ENCODE measurements around the gene NCSTN. TPM values are rescaled to one million over a fixed set of nuclear protein-coding genes. Genes with fewer than 3 reads are reported as not detected.

The NCSTN gene
- total RNA-seq, 1 donor from 2014 or later, result 44.8 TPM

- Mint-ChIP-seq H3K36me3 (peaks cover 22% of the 10 kb centered on the region), H3K27ac (peak overlapping the region; percentile 78), H3K4me1 (peaks cover 70% of the 10 kb centered on the region), H3K4me3 (peak overlapping the region; percentile 97), H3K27me3 (ENCODE audit: insufficient read depth, low read depth) (no peaks in the 10 kb centered on the region), H3K9me3 (no peaks in the 10 kb centered on the region)
- H2AFZ ChIP-seq (replicated peaks), result no peak overlapping the region
- no peak overlapping the region for H3K27ac ChIP-seq
- H3K4me2 ChIP-seq, result peak overlapping the region; percentile 98
- H3K4me3 ChIP-seq, result peak overlapping the region; percentile 100
- H3K27me3 ChIP-seq, result no peaks in the 10 kb centered on the region
- H4K20me1 ChIP-seq (ENCODE audit: low read depth), result peaks cover 51% of the 10 kb centered on the region
- no peaks in the 10 kb centered on the region for H3K36me3 ChIP-seq
- H3K9me3 ChIP-seq (ENCODE audit: low read depth), result no peaks in the 10 kb centered on the region
- TF ChIP-seq EZH2 (IDR thresholded peaks at IDR 0.05) (no peak), CTCF (IDR thresholded peaks at IDR 0.05) (no peak), EZH2phosphoT487 (IDR thresholded peaks at IDR 0.05) (no peak)
- peaks cover 71% of the 10 kb centered on the region for H3K4me1 ChIP-seq
- peak overlapping the region; percentile 92 for H3K9ac ChIP-seq
- DNase-seq (ENCODE audit: low spot score), result no peak
- H3F3A ChIP-seq (ENCODE audit: low read depth), result peaks cover 15% of the 10 kb centered on the region
- peaks cover 61% of the 10 kb centered on the region for H3K79me2 ChIP-seq (ENCODE audit: low read depth)
Measured at GRCh38 chr1:160401487-160401805, 58.3 kb downstream of the NCSTN start.

GRCh38 chr1:160402001-160402795 is 59.0 kb downstream of the NCSTN start:
- Histone ChIP-seq H3K9me3 (ENCODE audit: low read depth) (no peaks in the 10 kb centered on the region), H3K27ac (no peak overlapping the region), H3K27me3 (no peaks in the 10 kb centered on the region), H3K4me2 (peak overlapping the region; percentile 98), H3F3A (ENCODE audit: low read depth) (peaks cover 15% of the 10 kb centered on the region), H3K36me3 (no peaks in the 10 kb centered on the region), H3K79me2 (ENCODE audit: low read depth) (peaks cover 68% of the 10 kb centered on the region), H2AFZ (replicated peaks) (no peak overlapping the region), H3K4me1 (peaks cover 72% of the 10 kb centered on the region), H4K20me1 (ENCODE audit: low read depth) (peaks cover 56% of the 10 kb centered on the region), H3K9ac (peak overlapping the region; percentile 92), H3K4me3 (peak overlapping the region; percentile 100)
- no peaks in the 10 kb centered on the region for H3K9me3 Mint-ChIP-seq
- H3K4me1 Mint-ChIP-seq, result peaks cover 78% of the 10 kb centered on the region
- H3K4me3 Mint-ChIP-seq, result peak overlapping the region; percentile 97
- no peaks in the 10 kb centered on the region for H3K27me3 Mint-ChIP-seq (ENCODE audit: insufficient read depth, low read depth)
- peak overlapping the region; percentile 79 for H3K27ac Mint-ChIP-seq
- TF ChIP-seq EZH2 (IDR thresholded peaks at IDR 0.05), result no peak
- TF ChIP-seq EZH2phosphoT487 (IDR thresholded peaks at IDR 0.05), result no peak
- no peak for TF ChIP-seq CTCF (IDR thresholded peaks at IDR 0.05)
- peaks cover 26% of the 10 kb centered on the region for H3K36me3 Mint-ChIP-seq
- no peak for DNase-seq (ENCODE audit: low spot score)

GRCh38 chr1:160403244-160403643 is 60.1 kb downstream of the NCSTN start:
- no peaks in the 10 kb centered on the region for H3K27me3 ChIP-seq
- H3K27ac ChIP-seq, result no peak overlapping the region
- H3K4me1 ChIP-seq, result peaks cover 75% of the 10 kb centered on the region
- no peak overlapping the region for H2AFZ ChIP-seq (replicated peaks)
- peaks cover 79% of the 10 kb centered on the region for H3K79me2 ChIP-seq (ENCODE audit: low read depth)
- Mint-ChIP-seq H3K4me1 (peaks cover 83% of the 10 kb centered on the region), H3K9me3 (no peaks in the 10 kb centered on the region), H3K27me3 (ENCODE audit: insufficient read depth, low read depth) (no peaks in the 10 kb centered on the region), H3K27ac (no peak overlapping the region), H3K4me3 (peak overlapping the region; percentile 97), H3K36me3 (peaks cover 31% of the 10 kb centered on the region)
- TF ChIP-seq CTCF (IDR thresholded peaks at IDR 0.05) (no peak), EZH2 (IDR thresholded peaks at IDR 0.05) (no peak), EZH2phosphoT487 (IDR thresholded peaks at IDR 0.05) (no peak)
- no peak overlapping the region for H3K9ac ChIP-seq
- peaks cover 57% of the 10 kb centered on the region for H4K20me1 ChIP-seq (ENCODE audit: low read depth)
- no peaks in the 10 kb centered on the region for H3K36me3 ChIP-seq
- no peak for DNase-seq (ENCODE audit: low spot score)
- peaks cover 15% of the 10 kb centered on the region for H3F3A ChIP-seq (ENCODE audit: low read depth)
- peak overlapping the region; percentile 98 for H3K4me2 ChIP-seq
- H3K9me3 ChIP-seq (ENCODE audit: low read depth), result no peaks in the 10 kb centered on the region
- H3K4me3 ChIP-seq, result peak overlapping the region; percentile 100

Measured in neural progenitor cell (in vitro differentiated cells).